MM.1S (cell line): ENCODE measurements around the gene TFIP11.

Experiments used
- DNase-seq: peaks from one replicate; pipeline ENCODE4 v3.0.0-alpha.2; 2015
- H2AFZ ChIP-seq: fragments of 300-600 bp; sonication (generic); 2 replicates; pipeline ENCODE4 v1.6.0; 2016; ENCODE audit warnings: antibody characterized with exemption, low read length
- H3F3A ChIP-seq: fragments of 300-600 bp; sonication (generic); 2 replicates; pipeline ENCODE4 v1.6.1; 2016; ENCODE audit warnings: mild to moderate bottlenecking, antibody characterized with exemption, low read length, moderate library complexity, mixed read lengths; ENCODE audit not compliant: insufficient read depth
- H3K27ac ChIP-seq: fragments of 300-600 bp; sonication (generic); 2 replicates; pipeline ENCODE4 v1.5.1; 2016; ENCODE audit warnings: mild to moderate bottlenecking, low read length
- H3K27me3 ChIP-seq: fragments of 300-600 bp; sonication (generic); replicated peaks from 2 replicates; pipeline ENCODE4 v1.6.0; 2016; ENCODE audit warnings: low read length; ENCODE audit not compliant: insufficient read depth
- H3K36me3 ChIP-seq: fragments of 300-600 bp; sonication (generic); replicated peaks from 2 replicates; pipeline ENCODE4 v1.6.1; 2016; ENCODE audit warnings: mild to moderate bottlenecking, low read length, mixed read lengths; ENCODE audit not compliant: insufficient read depth
- H3K4me1 ChIP-seq: fragments of 300-600 bp; sonication (generic); 2 replicates; pipeline ENCODE4 v1.6.1; 2016; ENCODE audit warnings: low read length, mixed read lengths
- H3K4me2 ChIP-seq: fragments of 300-600 bp; sonication (generic); 2 replicates; pipeline ENCODE4 v1.6.0; 2016; ENCODE audit warnings: low read depth, low read length
- H3K4me3 ChIP-seq: fragments of 300-600 bp; sonication (generic); 2 replicates; pipeline ENCODE4 v1.5.1; 2016; ENCODE audit warnings: low read length, mixed read lengths
- H3K79me2 ChIP-seq: fragments of 300-600 bp; sonication (generic); 2 replicates; pipeline ENCODE4 v1.6.1; 2016; ENCODE audit warnings: mixed run types, low read length, mixed read lengths
- H3K9ac ChIP-seq: fragments of 300-600 bp; sonication (generic); 2 replicates; pipeline ENCODE4 v1.6.1; 2016; ENCODE audit warnings: low read length, mixed read lengths
- H3K9me2 ChIP-seq: fragments of 300-600 bp; sonication (generic); replicated peaks from 2 replicates; pipeline ENCODE4 v1.6.1; 2016; ENCODE audit warnings: mild to moderate bottlenecking, low read length, mixed read lengths; ENCODE audit not compliant: insufficient read depth
- H3K9me3 ChIP-seq: fragments of 300-600 bp; sonication (generic); replicated peaks from 2 replicates; pipeline ENCODE4 v1.6.1; 2016; ENCODE audit warnings: mild to moderate bottlenecking, low read length, mixed read lengths; ENCODE audit not compliant: insufficient read depth
- H4K20me1 ChIP-seq: fragments of 300-600 bp; sonication (generic); 2 replicates; pipeline ENCODE4 v1.6.1; 2016; ENCODE audit warnings: mild to moderate bottlenecking, low read length, moderate library complexity, mixed read lengths; ENCODE audit not compliant: insufficient read depth
- EZH2 ChIP-seq: fragments of 300-600 bp; sonication (generic); optimal IDR thresholded peaks from 2 replicates; pipeline ENCODE3; 2017; ENCODE audit warnings: low read depth, mild to moderate bottlenecking, antibody characterized with exemption, low read length, mixed read lengths
- EZH2phosphoT487 ChIP-seq: fragments of 300-600 bp; sonication (generic); IDR thresholded peaks from 2 replicates; pipeline ENCODE4 v1.6.1; 2018; ENCODE audit warnings: antibody characterized with exemption, low read length
- TF ChIP-seq, protein P1 (sequence below): fragments of 300-600 bp; sonication (generic); IDR thresholded peaks from 2 replicates; pipeline ENCODE4 v1.5.1; 2016; ENCODE audit warnings: antibody characterized with exemption, low read length, mixed read lengths

Gene TFIP11

DNA sequence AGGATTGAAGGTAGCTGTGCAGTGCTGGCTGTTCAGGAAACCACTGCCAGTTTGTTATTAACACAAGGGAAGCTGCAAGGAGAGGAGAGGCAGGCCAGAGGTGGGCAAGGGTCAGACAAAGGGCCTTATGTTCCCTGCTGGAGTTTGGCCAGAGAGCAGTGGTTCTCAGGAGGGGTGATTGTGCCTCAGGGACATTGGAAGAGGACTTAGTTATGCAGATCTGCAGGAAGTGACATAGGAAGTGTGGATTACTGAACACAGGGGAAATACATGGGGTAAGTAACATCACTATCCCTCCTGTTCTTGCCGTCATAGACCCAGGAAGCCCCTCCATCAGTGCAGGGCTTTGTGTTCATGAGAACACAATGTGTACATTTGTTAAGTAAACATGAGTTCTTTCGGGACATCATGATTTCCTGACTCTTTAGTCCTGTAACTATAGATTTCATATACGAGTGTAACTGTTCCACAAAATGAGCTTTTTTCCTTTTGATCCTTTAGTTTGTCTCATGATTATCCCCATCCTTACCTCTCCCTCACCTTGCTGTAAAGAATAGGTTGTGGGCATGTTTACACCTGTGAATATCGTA lies 22.7 kb downstream of the TFIP11 start:
- Histone ChIP-seq H3K27ac (no peak overlapping the region), H3K9ac (no peak overlapping the region), H3K4me2 (no peak overlapping the region), H3K9me2 (no peaks in the 10 kb centered on the region), H3K9me3 (no peaks in the 10 kb centered on the region), H3F3A (peaks cover 9% of the 10 kb centered on the region), H3K27me3 (no peaks in the 10 kb centered on the region), H3K4me1 (peaks cover 12% of the 10 kb centered on the region; the same call in 1 of the 2 replicates), H3K79me2 (peaks cover 54% of the 10 kb centered on the region), H4K20me1 (no peaks in the 10 kb centered on the region), H2AFZ (no peak overlapping the region), H3K4me3 (no peak overlapping the region), H3K36me3 (peaks cover 11% of the 10 kb centered on the region)
- no peak for TF ChIP-seq EZH2phosphoT487
- no peak for TF ChIP-seq EZH2
- TF ChIP-seq, protein P1, sequence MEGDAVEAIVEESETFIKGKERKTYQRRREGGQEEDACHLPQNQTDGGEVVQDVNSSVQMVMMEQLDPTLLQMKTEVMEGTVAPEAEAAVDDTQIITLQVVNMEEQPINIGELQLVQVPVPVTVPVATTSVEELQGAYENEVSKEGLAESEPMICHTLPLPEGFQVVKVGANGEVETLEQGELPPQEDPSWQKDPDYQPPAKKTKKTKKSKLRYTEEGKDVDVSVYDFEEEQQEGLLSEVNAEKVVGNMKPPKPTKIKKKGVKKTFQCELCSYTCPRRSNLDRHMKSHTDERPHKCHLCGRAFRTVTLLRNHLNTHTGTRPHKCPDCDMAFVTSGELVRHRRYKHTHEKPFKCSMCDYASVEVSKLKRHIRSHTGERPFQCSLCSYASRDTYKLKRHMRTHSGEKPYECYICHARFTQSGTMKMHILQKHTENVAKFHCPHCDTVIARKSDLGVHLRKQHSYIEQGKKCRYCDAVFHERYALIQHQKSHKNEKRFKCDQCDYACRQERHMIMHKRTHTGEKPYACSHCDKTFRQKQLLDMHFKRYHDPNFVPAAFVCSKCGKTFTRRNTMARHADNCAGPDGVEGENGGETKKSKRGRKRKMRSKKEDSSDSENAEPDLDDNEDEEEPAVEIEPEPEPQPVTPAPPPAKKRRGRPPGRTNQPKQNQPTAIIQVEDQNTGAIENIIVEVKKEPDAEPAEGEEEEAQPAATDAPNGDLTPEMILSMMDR: no peak
- no peak for DNase-seq

DNA sequence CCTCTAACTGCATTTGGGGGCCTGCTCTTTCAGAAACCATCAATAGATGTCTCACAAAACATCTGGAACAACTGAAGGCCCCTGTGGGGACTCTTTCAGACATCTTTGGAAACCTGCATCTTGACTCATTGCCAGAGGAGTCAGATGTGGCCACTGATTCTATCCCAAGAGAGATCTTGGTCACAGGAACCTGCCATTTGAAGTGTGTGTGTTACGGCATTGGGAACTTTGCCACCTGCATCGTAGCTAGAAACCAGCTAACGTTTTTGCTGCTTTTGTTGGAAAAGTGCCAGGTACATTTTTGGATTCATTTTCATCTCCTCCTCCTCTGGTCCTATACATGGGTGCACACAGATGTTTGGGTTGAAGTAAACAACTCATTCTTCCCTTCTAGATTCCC lies 24.3 kb downstream of the TFIP11 start:
- Histone ChIP-seq H3K4me2 (no peak overlapping the region), H3K9ac (no peak overlapping the region), H3K79me2 (peaks cover 55% of the 10 kb centered on the region), H3K9me3 (no peaks in the 10 kb centered on the region), H3K4me3 (no peak overlapping the region), H3K36me3 (peaks cover 2% of the 10 kb centered on the region; the same call in 1 of the 2 replicates), H2AFZ (no peak overlapping the region), H4K20me1 (no peaks in the 10 kb centered on the region), H3F3A (peaks cover 16% of the 10 kb centered on the region), H3K4me1 (peaks cover 12% of the 10 kb centered on the region; the same call in 1 of the 2 replicates), H3K27me3 (no peaks in the 10 kb centered on the region), H3K27ac (no peak overlapping the region), H3K9me2 (no peaks in the 10 kb centered on the region)
- TF ChIP-seq EZH2phosphoT487: no peak
- TF ChIP-seq EZH2: no peak
- TF ChIP-seq, protein P1: no peak
- no peak for DNase-seq

DNA sequence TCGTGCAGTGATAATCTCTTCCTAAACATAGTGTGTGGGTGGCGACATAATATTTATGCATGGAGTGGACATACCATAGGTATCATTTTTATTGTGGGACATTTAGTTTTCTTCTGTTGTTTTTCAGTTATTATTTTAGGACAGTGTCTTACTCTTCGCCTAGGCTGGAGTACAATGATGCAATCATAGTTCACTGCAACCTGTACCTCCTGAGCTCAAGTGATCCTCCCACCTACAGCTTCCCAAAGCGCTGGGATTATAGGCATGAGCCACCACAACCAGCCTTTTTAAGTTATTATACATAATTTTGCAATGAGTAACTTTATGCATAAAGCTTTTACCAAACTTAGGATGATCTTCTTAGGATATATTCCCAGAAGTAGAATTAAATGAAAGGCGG lies 25.9 kb downstream of the TFIP11 start:
- Histone ChIP-seq H3K27me3 (no peaks in the 10 kb centered on the region), H3K79me2 (peaks cover 56% of the 10 kb centered on the region), H3K27ac (no peak overlapping the region), H4K20me1 (no peaks in the 10 kb centered on the region), H3K4me3 (no peak overlapping the region), H3F3A (peaks cover 22% of the 10 kb centered on the region), H3K9me2 (no peaks in the 10 kb centered on the region), H3K9me3 (no peaks in the 10 kb centered on the region), H3K9ac (no peak overlapping the region), H3K36me3 (peaks cover 2% of the 10 kb centered on the region; the same call in 1 of the 2 replicates), H3K4me2 (no peak overlapping the region), H3K4me1 (peaks cover 29% of the 10 kb centered on the region), H2AFZ (no peak overlapping the region)
- TF ChIP-seq, protein P1: no peak
- TF ChIP-seq EZH2 (no peak), EZH2phosphoT487 (no peak)
- no peak for DNase-seq
